H1 (cell line): Measurements from ENCODE around the gene HNRNPK.

Source experiments
- EZH2 ChIP-seq: fragments of 200-600 bp; sonication (generic); IDR thresholded peaks from 2 replicates; pipeline ENCODE4 v1.7.1; 2012; ENCODE audit warnings: low read depth, mild to moderate bottlenecking, moderate library complexity, low read length, inconsistent platforms; ENCODE audit not compliant: severe bottlenecking
- TEAD4 ChIP-seq: IDR thresholded peaks from 2 replicates; pipeline ENCODE4 v1.6.1; 2012; ENCODE audit warnings: low read depth, low read length, inconsistent platforms, mixed read lengths
- TF ChIP-seq, protein P1 (sequence below): IDR thresholded peaks from 2 replicates; pipeline ENCODE4 v1.6.1; 2011; ENCODE audit warnings: low read length, improper control_type of control experiment
- TF ChIP-seq, protein P2 (sequence below): IDR thresholded peaks from 2 replicates; pipeline ENCODE4 v1.6.1; 2012; ENCODE audit warnings: low read length, inconsistent platforms

DNA sequence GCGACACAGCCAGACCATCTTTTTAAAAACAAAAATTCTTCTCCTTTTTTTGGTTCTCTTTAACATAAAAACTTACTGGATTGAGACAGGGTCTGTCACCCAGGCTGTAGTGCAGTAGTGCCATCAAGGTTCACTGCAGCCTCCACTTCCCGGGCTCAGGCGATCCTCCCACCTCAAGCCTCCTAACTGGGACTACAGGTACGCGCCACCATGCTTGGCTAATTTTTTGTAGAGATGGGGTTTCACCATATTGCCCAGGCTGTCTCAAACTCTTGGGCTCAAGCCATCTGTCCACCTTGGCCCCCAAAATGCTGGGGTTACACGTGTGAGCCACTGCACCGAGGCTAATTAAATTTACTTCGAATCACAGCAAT is 13.8 kb downstream of the HNRNPK start:
- TF ChIP-seq TEAD4 = no peak
- TF ChIP-seq EZH2 = no peak
- TF ChIP-seq, protein P1, sequence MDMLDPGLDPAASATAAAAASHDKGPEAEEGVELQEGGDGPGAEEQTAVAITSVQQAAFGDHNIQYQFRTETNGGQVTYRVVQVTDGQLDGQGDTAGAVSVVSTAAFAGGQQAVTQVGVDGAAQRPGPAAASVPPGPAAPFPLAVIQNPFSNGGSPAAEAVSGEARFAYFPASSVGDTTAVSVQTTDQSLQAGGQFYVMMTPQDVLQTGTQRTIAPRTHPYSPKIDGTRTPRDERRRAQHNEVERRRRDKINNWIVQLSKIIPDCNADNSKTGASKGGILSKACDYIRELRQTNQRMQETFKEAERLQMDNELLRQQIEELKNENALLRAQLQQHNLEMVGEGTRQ = no peak
- TF ChIP-seq, protein P2, sequence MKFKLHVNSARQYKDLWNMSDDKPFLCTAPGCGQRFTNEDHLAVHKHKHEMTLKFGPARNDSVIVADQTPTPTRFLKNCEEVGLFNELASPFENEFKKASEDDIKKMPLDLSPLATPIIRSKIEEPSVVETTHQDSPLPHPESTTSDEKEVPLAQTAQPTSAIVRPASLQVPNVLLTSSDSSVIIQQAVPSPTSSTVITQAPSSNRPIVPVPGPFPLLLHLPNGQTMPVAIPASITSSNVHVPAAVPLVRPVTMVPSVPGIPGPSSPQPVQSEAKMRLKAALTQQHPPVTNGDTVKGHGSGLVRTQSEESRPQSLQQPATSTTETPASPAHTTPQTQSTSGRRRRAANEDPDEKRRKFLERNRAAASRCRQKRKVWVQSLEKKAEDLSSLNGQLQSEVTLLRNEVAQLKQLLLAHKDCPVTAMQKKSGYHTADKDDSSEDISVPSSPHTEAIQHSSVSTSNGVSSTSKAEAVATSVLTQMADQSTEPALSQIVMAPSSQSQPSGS = no peak
